ENCODE data around the gene SHROOM1. TPM values are rescaled to one million over a fixed set of nuclear protein-coding genes. Genes with fewer than 3 reads are reported as not detected.
"Not testable (repeated sequence)": the region's sequence is repeated elsewhere in the genome, so short reads cannot be mapped to it uniquely, and the experiment has no call there.

The SHROOM1 gene
- total RNA-seq, 1 donor = 0.54 TPM

- DNase-seq (ENCODE audit: low read depth in 2 of 3, low spot score in 2 of 3) = no peak
Measured at GRCh38 chr5:132808448-132808847, 22.0 kb downstream of the SHROOM1 start.

GRCh38 chr5:132807163-132807838 is 23.1 kb downstream of the SHROOM1 start:
- DNase-seq (ENCODE audit: low read depth in 2 of 3, low spot score in 2 of 3) = peak in 1 of 3 donors; percentile 42

- not testable (repeated sequence) for DNase-seq (ENCODE audit: low read depth in 2 of 3, low spot score in 2 of 3)
Measured at GRCh38 chr5:132806804-132807162, 23.7 kb downstream of the SHROOM1 start.

GRCh38 chr5:132805872-132806271 is 24.6 kb downstream of the SHROOM1 start:
- not testable (repeated sequence) for DNase-seq (ENCODE audit: low read depth in 2 of 3, low spot score in 2 of 3)

GRCh38 chr5:132804219-132804618 is 26.2 kb downstream of the SHROOM1 start:
- not testable (repeated sequence) for DNase-seq (ENCODE audit: low read depth in 2 of 3, low spot score in 2 of 3)

- not testable (repeated sequence) for DNase-seq (ENCODE audit: low read depth in 2 of 3, low spot score in 2 of 3)
Measured at GRCh38 chr5:132802685-132803066, 27.8 kb downstream of the SHROOM1 start.

- no peak for DNase-seq (ENCODE audit: low read depth in 2 of 3, low spot score in 2 of 3)
Measured at GRCh38 chr5:132802044-132802684, 28.3 kb downstream of the SHROOM1 start.

GRCh38 chr5:132800545-132800944 is 29.9 kb downstream of the SHROOM1 start:
- no peak for DNase-seq (ENCODE audit: low read depth in 2 of 3, low spot score in 2 of 3)

- no peak for DNase-seq (ENCODE audit: low read depth in 2 of 3, low spot score in 2 of 3)
Measured at GRCh38 chr5:132799392-132799791, 31.1 kb downstream of the SHROOM1 start.

- no peak for DNase-seq (ENCODE audit: low read depth in 2 of 3, low spot score in 2 of 3)
Measured at GRCh38 chr5:132797651-132798050, 32.8 kb downstream of the SHROOM1 start.

GRCh38 chr5:132791026-132791425 is 39.4 kb downstream of the SHROOM1 start:
- DNase-seq (ENCODE audit: low read depth in 2 of 3, low spot score in 2 of 3) = no peak

- DNase-seq (ENCODE audit: low read depth in 2 of 3, low spot score in 2 of 3) = no peak
Measured at GRCh38 chr5:132790201-132790865, 40.1 kb downstream of the SHROOM1 start.

GRCh38 chr5:132788990-132789886 is 41.2 kb downstream of the SHROOM1 start:
- no peak for DNase-seq (ENCODE audit: low read depth in 2 of 3, low spot score in 2 of 3)

- DNase-seq (ENCODE audit: low read depth in 2 of 3, low spot score in 2 of 3) = no peak
Measured at GRCh38 chr5:132788508-132788907, 41.9 kb downstream of the SHROOM1 start.

GRCh38 chr5:132787076-132787475 is 43.4 kb downstream of the SHROOM1 start:
- DNase-seq (ENCODE audit: low read depth in 2 of 3, low spot score in 2 of 3) = no peak

- DNase-seq (ENCODE audit: low read depth in 2 of 3, low spot score in 2 of 3) = no peak
Measured at GRCh38 chr5:132785864-132786263, 44.6 kb downstream of the SHROOM1 start.

- DNase-seq (ENCODE audit: low read depth in 2 of 3, low spot score in 2 of 3) = no peak
Measured at GRCh38 chr5:132785365-132785764, 45.1 kb downstream of the SHROOM1 start.

- DNase-seq (ENCODE audit: low read depth in 2 of 3, low spot score in 2 of 3) = peak in 2 of 3 donors; percentile 46 to 51
Measured at GRCh38 chr5:132782101-132782500, 48.3 kb downstream of the SHROOM1 start.

- DNase-seq (ENCODE audit: low read depth in 2 of 3, low spot score in 2 of 3) = no peak
Measured at GRCh38 chr5:132781029-132781428, 49.4 kb downstream of the SHROOM1 start.

GRCh38 chr5:132780577-132780976 is 49.9 kb downstream of the SHROOM1 start:
- DNase-seq (ENCODE audit: low read depth in 2 of 3, low spot score in 2 of 3) = no peak

- no peak for DNase-seq (ENCODE audit: low read depth in 2 of 3, low spot score in 2 of 3)
Measured at GRCh38 chr5:132779961-132780360, 50.5 kb downstream of the SHROOM1 start.
